ENCODE results near the gene TRIP6. TPM values are rescaled to one million over a fixed set of nuclear protein-coding genes. Genes with fewer than 3 reads are reported as not detected.
A peak's percentile ranks its signal among the peaks of the same experiment; 100 is the strongest.

The TRIP6 gene
- total and polyA plus RNA-seq, 8 donors, result 24.1 to 57.6 (median 34.5) TPM

GRCh38 chr7:100836812-100837098, 30.4 kb upstream of the TRIP6 start:
- no peaks in the 10 kb centered on the region for H3K9me3 ChIP-seq
- H3K27ac ChIP-seq, result peak overlapping the region; percentile 56 to 77 (median 72)
- ATAC-seq, result no peak
- peak overlapping the region in 3 of 4 donors; percentile 3 to 35 (median 33) for H3K4me3 ChIP-seq
- H3K4me1 ChIP-seq, result peaks cover 10 to 13% (median 11%) of the 10 kb centered on the region in 3 donors
- H3K27me3 ChIP-seq, result no peaks in the 10 kb centered on the region
- H3K36me3 ChIP-seq, result no peaks in the 10 kb centered on the region
- FAIRE-seq, result no peak
- intact Hi-C loops (cut with DNase I), result no loop called here
- TF ChIP-seq CTCF (IDR thresholded peaks at IDR 0.05), result no peak
- peak in 1 of 6 donors; percentile 21 for DNase-seq
- 43 to 50% methylated on average over 6 of the region's 6 CpGs for WGBS, 2 donors

GRCh38 chr7:100837099-100837836, 29.9 kb upstream of the TRIP6 start:
- no peak for TF ChIP-seq CTCF (IDR thresholded peaks at IDR 0.05)
- Histone ChIP-seq H3K4me3 (peak overlapping the region in 3 of 4 donors; percentile 3 to 35 (median 33)), H3K27ac (peak overlapping the region; percentile 56 to 77 (median 72)), H3K36me3 (no peaks in the 10 kb centered on the region), H3K4me1 (peaks cover 5 to 8% (median 8%) of the 10 kb centered on the region in 3 donors), H3K27me3 (no peaks in the 10 kb centered on the region), H3K9me3 (no peaks in the 10 kb centered on the region)
- peak; percentile 69 for FAIRE-seq
- ATAC-seq, result peak; percentile 98 to 99 (median 99)
- intact Hi-C loops (cut with DNase I), result no loop called here
- DNase-seq, result peak; percentile 88 to 95 (median 92)
- 2% methylated on average over 37 of the region's 37 CpGs for WGBS, 2 donors

GRCh38 chr7:100839361-100839760, 27.8 kb upstream of the TRIP6 start:
- no peak for FAIRE-seq
- WGBS, 2 donors, result 92 to 95% methylated on average over 18 of the region's 18 CpGs
- Histone ChIP-seq H3K9me3 (no peaks in the 10 kb centered on the region), H3K27me3 (no peaks in the 10 kb centered on the region), H3K27ac (no peak overlapping the region), H3K36me3 (no peaks in the 10 kb centered on the region), H3K4me1 (peaks cover 0 to 4% (median 0%) of the 10 kb centered on the region in 3 donors), H3K4me3 (no peak overlapping the region)
- no peak for TF ChIP-seq CTCF (IDR thresholded peaks at IDR 0.05)
- peak in 1 of 6 donors; percentile 61 for DNase-seq
- ATAC-seq, result no peak
- intact Hi-C loops (cut with DNase I), result no loop called here

GRCh38 chr7:100840470-100841100, 26.6 kb upstream of the TRIP6 start:
- intact Hi-C loops (cut with DNase I), result no loop called here
- no peak for FAIRE-seq
- no peak for ATAC-seq

More at GRCh38 chr7:100840470-100841100, 26.6 kb upstream of the TRIP6 start:
- H3K4me1 ChIP-seq, result peaks cover 0 to 4% (median 0%) of the 10 kb centered on the region in 3 donors
- no peaks in the 10 kb centered on the region for H3K36me3 ChIP-seq
- DNase-seq, result no peak
- H3K27me3 ChIP-seq, result no peaks in the 10 kb centered on the region
- WGBS, 2 donors, result 51 to 52% methylated on average over 8 of the region's 8 CpGs
- no peak overlapping the region for H3K4me3 ChIP-seq
- H3K9me3 ChIP-seq, result no peaks in the 10 kb centered on the region
- TF ChIP-seq CTCF (IDR thresholded peaks at IDR 0.05), result no peak
- H3K27ac ChIP-seq, result no peak overlapping the region
